OCI-LY7 (cell line): ENCODE measurements around the gene STXBP2. TPM values are rescaled to one million over a fixed set of nuclear protein-coding genes. Genes with fewer than 3 reads are reported as not detected.

Experiments
- BruUV-seq: library from RNA; stranded (reverse); fragments of 400-500 nt; replicated peaks from 2 replicates; lab custom pipeline; 2021; lab: Mats Ljungman, UMichigan
- CTCF ChIA-PET: fragments of 300-600 bp; sonication (Branson Sonifier 250); formaldehyde crosslinking; loops from one replicate; lab custom pipeline; 2022; ENCODE audit warnings: antibody characterized with exemption; ENCODE audit not compliant: unreplicated experiment; lab: Charles Lee
- POLR2A ChIA-PET: fragments of 300-600 bp; sonication (Branson Sonifier 250); formaldehyde crosslinking; loops from one replicate; lab custom pipeline; 2022; ENCODE audit warnings: antibody characterized with exemption; lab: Charles Lee
- DNase-seq: peaks from one replicate; pipeline ENCODE4 v3.0.0-alpha.2; 2015; ENCODE audit warnings: low spot score
- H2AFZ ChIP-seq: fragments of 200-600 bp; sonication (generic), shearing (Covaris generic); 2 replicates; pipeline ENCODE4 v1.6.1; 2014; ENCODE audit warnings: mild to moderate bottlenecking, antibody characterized with exemption, low read length, moderate library complexity
- H3K27ac ChIP-seq: fragments of 200-600 bp; sonication (generic); 2 replicates; pipeline ENCODE4 v1.5.1; 2014; ENCODE audit warnings: mixed run types, low read depth, mild to moderate bottlenecking, moderate library complexity, low read length, inconsistent platforms; ENCODE audit not compliant: poor library complexity, severe bottlenecking
- H3K36me3 ChIP-seq: fragments of 200-600 bp; sonication (generic); 2 replicates; pipeline ENCODE4 v1.6.1; 2014; ENCODE audit warnings: mild to moderate bottlenecking, antibody characterized with exemption, low read length, moderate library complexity, mixed read lengths; ENCODE audit not compliant: insufficient read depth
- H3K4me1 ChIP-seq: fragments of 200-600 bp; sonication (generic); 2 replicates; pipeline ENCODE4 v1.5.1; 2014; ENCODE audit warnings: mild to moderate bottlenecking, low read length; ENCODE audit not compliant: insufficient read depth, poor library complexity, severe bottlenecking
- H3K4me2 ChIP-seq: fragments of 200-600 bp; sonication (generic); 2 replicates; pipeline ENCODE4 v1.6.1; 2014; ENCODE audit warnings: mild to moderate bottlenecking, low read length
- H3K4me3 ChIP-seq: fragments of 200-600 bp; sonication (generic); 2 replicates; pipeline ENCODE4 v1.5.1; 2014; ENCODE audit warnings: mild to moderate bottlenecking, low read depth, low read length; ENCODE audit not compliant: poor library complexity, severe bottlenecking
- H3K79me2 ChIP-seq: fragments of 200-600 bp; sonication (generic); 2 replicates; pipeline ENCODE4 v1.6.1; 2016; ENCODE audit warnings: low read depth, mild to moderate bottlenecking, low read length, moderate library complexity, mixed read lengths; ENCODE audit not compliant: insufficient read depth
- H3K9me2 ChIP-seq: fragments of 200-600 bp; sonication (generic); 2 replicates; pipeline ENCODE4 v1.6.1; 2016; ENCODE audit warnings: mild to moderate bottlenecking, low read length, mixed read lengths; ENCODE audit not compliant: insufficient read depth
- H3K9me3 ChIP-seq: fragments of 200-600 bp; sonication (generic); 2 replicates; pipeline ENCODE4 v1.6.1; 2014; ENCODE audit warnings: mild to moderate bottlenecking, mixed run types, low read length, mixed read lengths
- H4K20me1 ChIP-seq: fragments of 200-600 bp; sonication (generic); 2 replicates; pipeline ENCODE4 v1.6.1; 2014; ENCODE audit warnings: mild to moderate bottlenecking, antibody characterized with exemption, low read length, moderate library complexity, mixed read lengths; ENCODE audit not compliant: insufficient read depth
- CTCF ChIP-seq: fragments of 200-600 bp; sonication (generic); conservative IDR thresholded peaks from 2 replicates; pipeline ENCODE4 v1.5.1; 2014; ENCODE audit warnings: mild to moderate bottlenecking, antibody characterized with exemption, low read length, moderate library complexity, mixed read lengths
- EZH2phosphoT487 ChIP-seq: fragments of 200-600 bp; sonication (generic); IDR thresholded peaks from 2 replicates; pipeline ENCODE4 v1.6.1; 2018; ENCODE audit warnings: low read depth, borderline replicate concordance, mild to moderate bottlenecking, mixed run types, antibody characterized with exemption, low read length, moderate library complexity, mixed read lengths
- intact Hi-C: fragments of 100-400 bp; cut with micrococcal nuclease; formaldehyde crosslinking; loops from one replicate; pipeline ENCODE4 v1.10.0; 2022; ENCODE audit not compliant: unreplicated experiment
- total RNA-seq, 2 experiments: library from RNA; depleted of rRNA in 1 of 2; stranded (reverse); fragments of >200 nt in 1 of 2; shearing (Covaris generic) in 1 of 2; gene quantifications; 2 replicates each; pipeline ENCODE4 v1.2.3, GENCODE V29; 2014 to 2022

The STXBP2 gene
- total RNA-seq, 2 experiments from 2014 or later, result 43.0 to 138 TPM

GRCh38 chr19:7603919-7604318, 33.0 kb upstream of the STXBP2 start:
- no TSS peak for BruUV-seq
- no peaks in the 10 kb centered on the region for H3K79me2 ChIP-seq
- intact Hi-C loops, result no loop called here
- no peak overlapping the region for H3K4me3 ChIP-seq
- no peaks in the 10 kb centered on the region for H4K20me1 ChIP-seq
- no peak for DNase-seq
- H3K4me1 ChIP-seq, result no peaks in the 10 kb centered on the region
- H3K4me2 ChIP-seq, result no peak overlapping the region
- H3K9me2 ChIP-seq, result no peaks in the 10 kb centered on the region
- POLR2A ChIA-PET, result no interaction called here
- no peaks in the 10 kb centered on the region for H3K36me3 ChIP-seq
- TF ChIP-seq EZH2phosphoT487 (no peak), CTCF (no peak)
- no peaks in the 10 kb centered on the region for H3K9me3 ChIP-seq
- H2AFZ ChIP-seq, result no peak overlapping the region
- CTCF ChIA-PET, result no interaction called here
- no peak overlapping the region for H3K27ac ChIP-seq

- CTCF ChIA-PET, result interaction anchor here (0.5 to 1.5 kb wide), 13 partner anchors 9 to 1169 kb away, joined by 3 to 14 read pairs (median 3); no protein-coding TSS in a partner anchor
- peak; percentile 96 for DNase-seq
- Histone ChIP-seq H3K9me2 (no peaks in the 10 kb centered on the region), H3K27ac (no peak overlapping the region), H3K36me3 (no peaks in the 10 kb centered on the region), H3K4me3 (peak overlapping the region; percentile 26), H2AFZ (peak overlapping the region; percentile 45; the same call in 1 of the 2 replicates), H3K9me3 (no peaks in the 10 kb centered on the region), H3K4me1 (no peaks in the 10 kb centered on the region), H3K79me2 (no peaks in the 10 kb centered on the region), H3K4me2 (peak overlapping the region; percentile 23; the same call in 1 of the 2 replicates), H4K20me1 (no peaks in the 10 kb centered on the region)
- BruUV-seq, result no TSS peak
- intact Hi-C loops, result no loop called here
- TF ChIP-seq EZH2phosphoT487, result no peak
- no peak for TF ChIP-seq CTCF
- POLR2A ChIA-PET, result interaction anchor here (0.6 to 1.3 kb wide), 13 partner anchors 9 to 462 kb away, joined by 3 to 10 read pairs (median 4); partner anchors contain the start of genes MAP2K7, PET100, SNAPC2 and TIMM44
Measured at GRCh38 chr19:7605490-7606222, 31.3 kb upstream of the STXBP2 start.

- Histone ChIP-seq H4K20me1 (no peaks in the 10 kb centered on the region), H2AFZ (no peak overlapping the region), H3K4me3 (no peak overlapping the region), H3K27ac (no peak overlapping the region), H3K36me3 (no peaks in the 10 kb centered on the region), H3K9me2 (no peaks in the 10 kb centered on the region), H3K79me2 (no peaks in the 10 kb centered on the region), H3K4me1 (no peaks in the 10 kb centered on the region), H3K9me3 (no peaks in the 10 kb centered on the region), H3K4me2 (no peak overlapping the region)
- no TSS peak for BruUV-seq
- intact Hi-C loops, result no loop called here
- ChIA-PET CTCF (interaction anchor here (0.6 to 0.9 kb wide), 2 partner anchors 8 to 49 kb away, joined by 3 read pairs; no protein-coding TSS in a partner anchor), POLR2A (interaction anchor here (0.6 to 1.3 kb wide), 5 partner anchors 9 to 463 kb away, joined by 3 to 10 read pairs (median 4); partner anchors contain the start of genes PET100, TIMM44 and XAB2)
- DNase-seq, result no peak
- TF ChIP-seq EZH2phosphoT487 (no peak), CTCF (no peak)
Measured at GRCh38 chr19:7606289-7606688, 30.6 kb upstream of the STXBP2 start.
